Lower leg skin (tissue), 3 donors: Measurements from ENCODE around the gene ZDHHC5.

ENCODE experiments used
- CTCF ChIP-seq, 3 donors: fragments of 450-650 bp; IDR thresholded peaks; one replicate each; pipeline ENCODE4 v1.5.1; 2016; ENCODE audit warnings: antibody characterized with exemption in 3 of 3, mild to moderate bottlenecking in 3 of 3, moderate library complexity in 2 of 3
- POLR2A ChIP-seq, 2 donors: fragments of 450-650 bp; IDR thresholded peaks; one replicate each; pipeline ENCODE4 v1.6.1; 2016 to 2017; ENCODE audit warnings: antibody characterized with exemption in 2 of 2, mild to moderate bottlenecking in 1 of 2, moderate library complexity in 1 of 2

GRCh38 chr11:57634311-57634710 is 33.6 kb upstream of the ZDHHC5 start:
- no peak for TF ChIP-seq CTCF (IDR thresholded peaks at IDR 0.05)
- no peak for TF ChIP-seq POLR2A (IDR thresholded peaks at IDR 0.05)
